ENCODE results near the gene HOXC12. TPM values are rescaled to one million over a fixed set of nuclear protein-coding genes. Genes with fewer than 3 reads are reported as not detected.
A peak's percentile ranks its signal among the peaks of the same experiment; 100 is the strongest.

Gene HOXC12
- polyA plus RNA-seq, 4 donors = not detected

- DNase-seq (peak in 1 of 2 donors; percentile 23), FAIRE-seq (no peak)
- H3K4me3 ChIP-seq (ENCODE audit: low read depth in 1 of 3, low read length in 3 of 3) = no peak overlapping the region
- H3K27me3 ChIP-seq (ENCODE audit: control insufficient read depth in 3 of 3, insufficient read depth in 3 of 3, low read length in 3 of 3) = peaks cover 5 to 100% (median 82%) of the 10 kb centered on the region in 3 donors
- WGBS, 3 donors = 9 to 17% (median 11%) methylated on average over 36 of the region's 36 CpGs
- H3K27ac ChIP-seq (ENCODE audit: low read depth in 1 of 3, low read length in 2 of 3) = no peak overlapping the region
- H3K9me3 ChIP-seq (ENCODE audit: control insufficient read depth in 2 of 2, insufficient read depth in 1 of 2, low read depth in 1 of 2, low read length in 1 of 2) = no peaks in the 10 kb centered on the region
- H3K36me3 ChIP-seq (ENCODE audit: control insufficient read depth in 3 of 3, insufficient read depth in 2 of 3, low read depth in 1 of 3, low read length in 3 of 3) = no peaks in the 10 kb centered on the region
- H3K4me1 ChIP-seq (ENCODE audit: control insufficient read depth in 3 of 3, insufficient read depth in 2 of 3, low read depth in 1 of 3, low read length in 2 of 3) = peaks cover 0 to 4% (median 0%) of the 10 kb centered on the region in 3 donors
Observed at GRCh38 chr12:53966385-53967133, 11.9 kb downstream of the HOXC12 start.

GRCh38 chr12:53967421-53967925 is 12.8 kb downstream of the HOXC12 start:
- no peak for FAIRE-seq
- WGBS, 3 donors = 10 to 14% (median 11%) methylated on average over 5 of the region's 5 CpGs
- H3K27ac ChIP-seq (ENCODE audit: low read depth in 1 of 3, low read length in 2 of 3) = no peak overlapping the region

GRCh38 chr12:53968214-53969127 is 13.8 kb downstream of the HOXC12 start:
- no peak overlapping the region for H3K27ac ChIP-seq (ENCODE audit: low read depth in 1 of 3, low read length in 2 of 3)
- peaks cover 0 to 1% (median 0%) of the 10 kb centered on the region in 3 donors for H3K4me1 ChIP-seq (ENCODE audit: control insufficient read depth in 3 of 3, insufficient read depth in 2 of 3, low read depth in 1 of 3, low read length in 2 of 3)
- H3K9me3 ChIP-seq (ENCODE audit: control insufficient read depth in 2 of 2, insufficient read depth in 1 of 2, low read depth in 1 of 2, low read length in 1 of 2) = no peaks in the 10 kb centered on the region
- FAIRE-seq = no peak
- no peak overlapping the region for H3K4me3 ChIP-seq (ENCODE audit: low read depth in 1 of 3, low read length in 3 of 3)
- no peak for DNase-seq
- WGBS, 3 donors = 20 to 27% (median 22%) methylated on average over 24 of the region's 24 CpGs
- peaks cover 5 to 100% (median 88%) of the 10 kb centered on the region in 3 donors for H3K27me3 ChIP-seq (ENCODE audit: control insufficient read depth in 3 of 3, insufficient read depth in 3 of 3, low read length in 3 of 3)
- H3K36me3 ChIP-seq (ENCODE audit: control insufficient read depth in 3 of 3, insufficient read depth in 2 of 3, low read depth in 1 of 3, low read length in 3 of 3) = no peaks in the 10 kb centered on the region

More at GRCh38 chr12:53967421-53967925, 12.8 kb downstream of the HOXC12 start:
- peaks cover 0 to 4% (median 0%) of the 10 kb centered on the region in 3 donors for H3K4me1 ChIP-seq (ENCODE audit: control insufficient read depth in 3 of 3, insufficient read depth in 2 of 3, low read depth in 1 of 3, low read length in 2 of 3)
- H3K9me3 ChIP-seq (ENCODE audit: control insufficient read depth in 2 of 2, insufficient read depth in 1 of 2, low read depth in 1 of 2, low read length in 1 of 2) = no peaks in the 10 kb centered on the region
- H3K4me3 ChIP-seq (ENCODE audit: low read depth in 1 of 3, low read length in 3 of 3) = no peak overlapping the region
- peaks cover 5 to 100% (median 87%) of the 10 kb centered on the region in 3 donors for H3K27me3 ChIP-seq (ENCODE audit: control insufficient read depth in 3 of 3, insufficient read depth in 3 of 3, low read length in 3 of 3)
- DNase-seq = no peak
- H3K36me3 ChIP-seq (ENCODE audit: control insufficient read depth in 3 of 3, insufficient read depth in 2 of 3, low read depth in 1 of 3, low read length in 3 of 3) = no peaks in the 10 kb centered on the region

GRCh38 chr12:53969588-53970259 is 15.0 kb downstream of the HOXC12 start:
- Histone ChIP-seq H3K27ac (ENCODE audit: low read depth in 1 of 3, low read length in 2 of 3) (no peak overlapping the region), H3K4me3 (ENCODE audit: low read depth in 1 of 3, low read length in 3 of 3) (no peak overlapping the region), H3K27me3 (ENCODE audit: control insufficient read depth in 3 of 3, insufficient read depth in 3 of 3, low read length in 3 of 3) (peaks cover 5 to 100% (median 88%) of the 10 kb centered on the region in 3 donors), H3K4me1 (ENCODE audit: control insufficient read depth in 3 of 3, insufficient read depth in 2 of 3, low read depth in 1 of 3, low read length in 2 of 3) (peaks cover 0 to 10% (median 4%) of the 10 kb centered on the region in 3 donors), H3K9me3 (ENCODE audit: control insufficient read depth in 2 of 2, insufficient read depth in 1 of 2, low read depth in 1 of 2, low read length in 1 of 2) (no peaks in the 10 kb centered on the region), H3K36me3 (ENCODE audit: control insufficient read depth in 3 of 3, insufficient read depth in 2 of 3, low read depth in 1 of 3, low read length in 3 of 3) (no peaks in the 10 kb centered on the region)
- 20 to 35% (median 22%) methylated on average over 12 of the region's 12 CpGs for whole genome bisulfite sequencing, 3 donors
- no peak for FAIRE-seq
- no peak for DNase-seq

GRCh38 chr12:53970451-53970850 is 15.7 kb downstream of the HOXC12 start:
- peaks cover 5 to 100% (median 85%) of the 10 kb centered on the region in 3 donors for H3K27me3 ChIP-seq (ENCODE audit: control insufficient read depth in 3 of 3, insufficient read depth in 3 of 3, low read length in 3 of 3)
- FAIRE-seq (no peak), DNase-seq (no peak)
- no peak overlapping the region for H3K27ac ChIP-seq (ENCODE audit: low read depth in 1 of 3, low read length in 2 of 3)
- 33 to 38% (median 33%) methylated on average over 4 of the region's 4 CpGs for WGBS, 3 donors
- no peaks in the 10 kb centered on the region for H3K36me3 ChIP-seq (ENCODE audit: control insufficient read depth in 3 of 3, insufficient read depth in 2 of 3, low read depth in 1 of 3, low read length in 3 of 3)
- H3K4me3 ChIP-seq (ENCODE audit: low read depth in 1 of 3, low read length in 3 of 3) = no peak overlapping the region
- H3K9me3 ChIP-seq (ENCODE audit: control insufficient read depth in 2 of 2, insufficient read depth in 1 of 2, low read depth in 1 of 2, low read length in 1 of 2) = peaks cover 0 to 2% of the 10 kb centered on the region in 2 donors
- peaks cover 0 to 13% (median 10%) of the 10 kb centered on the region in 3 donors for H3K4me1 ChIP-seq (ENCODE audit: control insufficient read depth in 3 of 3, insufficient read depth in 2 of 3, low read depth in 1 of 3, low read length in 2 of 3)

- H3K4me3 ChIP-seq (ENCODE audit: low read depth in 1 of 3, low read length in 3 of 3) = no peak overlapping the region
- peaks cover 0 to 15% (median 13%) of the 10 kb centered on the region in 3 donors for H3K4me1 ChIP-seq (ENCODE audit: control insufficient read depth in 3 of 3, insufficient read depth in 2 of 3, low read depth in 1 of 3, low read length in 2 of 3)
- H3K36me3 ChIP-seq (ENCODE audit: control insufficient read depth in 3 of 3, insufficient read depth in 2 of 3, low read depth in 1 of 3, low read length in 3 of 3) = no peaks in the 10 kb centered on the region
- H3K27me3 ChIP-seq (ENCODE audit: control insufficient read depth in 3 of 3, insufficient read depth in 3 of 3, low read length in 3 of 3) = peaks cover 5 to 100% (median 83%) of the 10 kb centered on the region in 3 donors
- DNase-seq (no peak), FAIRE-seq (no peak)
- WGBS, 3 donors = 66 to 75% (median 75%) methylated on average over 3 of the region's 3 CpGs
- peaks cover 0 to 9% of the 10 kb centered on the region in 2 donors for H3K9me3 ChIP-seq (ENCODE audit: control insufficient read depth in 2 of 2, insufficient read depth in 1 of 2, low read depth in 1 of 2, low read length in 1 of 2)
- no peak overlapping the region for H3K27ac ChIP-seq (ENCODE audit: low read depth in 1 of 3, low read length in 2 of 3)
Observed at GRCh38 chr12:53971129-53971528, 16.4 kb downstream of the HOXC12 start.

GRCh38 chr12:53971686-53972085 is 17.0 kb downstream of the HOXC12 start:
- WGBS, 3 donors = 33 to 60% (median 42%) methylated on average over 1 to 2 of the region's 2 CpGs
- H3K27me3 ChIP-seq (ENCODE audit: control insufficient read depth in 3 of 3, insufficient read depth in 3 of 3, low read length in 3 of 3) = peaks cover 5 to 100% (median 82%) of the 10 kb centered on the region in 3 donors
- H3K4me3 ChIP-seq (ENCODE audit: low read depth in 1 of 3, low read length in 3 of 3) = no peak overlapping the region
- peaks cover 0 to 15% (median 13%) of the 10 kb centered on the region in 3 donors for H3K4me1 ChIP-seq (ENCODE audit: control insufficient read depth in 3 of 3, insufficient read depth in 2 of 3, low read depth in 1 of 3, low read length in 2 of 3)
- no peaks in the 10 kb centered on the region for H3K36me3 ChIP-seq (ENCODE audit: control insufficient read depth in 3 of 3, insufficient read depth in 2 of 3, low read depth in 1 of 3, low read length in 3 of 3)
- FAIRE-seq (no peak), DNase-seq (no peak)
- no peak overlapping the region for H3K27ac ChIP-seq (ENCODE audit: low read depth in 1 of 3, low read length in 2 of 3)
- peaks cover 0 to 14% of the 10 kb centered on the region in 2 donors for H3K9me3 ChIP-seq (ENCODE audit: control insufficient read depth in 2 of 2, insufficient read depth in 1 of 2, low read depth in 1 of 2, low read length in 1 of 2)
